HG03139 (cell line): ENCODE measurements around the gene OR7C1.
"Not testable (repeated sequence)": the region's sequence is repeated elsewhere in the genome, so short reads cannot be mapped to it uniquely, and the experiment has no call there.

ENCODE experiments used
- ATAC-seq: cut with Tn5 transposase; IDR thresholded peaks from one replicate; pipeline ENCODE4 v1.9.1; 2021; ENCODE audit not compliant: unreplicated experiment

The OR7C1 gene

GRCh38 chr19:14785102-14785793 is 49.7 kb downstream of the OR7C1 start:
- ATAC-seq: not testable (repeated sequence)

GRCh38 chr19:14784730-14785101 is 50.3 kb downstream of the OR7C1 start:
- not testable (repeated sequence) for ATAC-seq

GRCh38 chr19:14783410-14783998 is 51.5 kb downstream of the OR7C1 start:
- ATAC-seq: not testable (repeated sequence)

GRCh38 chr19:14782626-14783409 is 52.2 kb downstream of the OR7C1 start:
- ATAC-seq: no peak

GRCh38 chr19:14781713-14782536 is 53.1 kb downstream of the OR7C1 start:
- ATAC-seq: not testable (repeated sequence)

- not testable (repeated sequence) for ATAC-seq
These were observed 54.3 kb downstream of the OR7C1 start for GRCh38 chr19:14780622-14781225.

- ATAC-seq: no peak
These were observed 55.8 kb downstream of the OR7C1 start for GRCh38 chr19:14779151-14779550.

GRCh38 chr19:14778110-14778845 is 56.7 kb downstream of the OR7C1 start, which contains the start of gene ADGRE2:
Gene ADGRE2, minus strand, starts transcription at chr19:14778560. Its CDS starts 1,804 bp downstream, at chr19:14776756.
- ATAC-seq: not testable (repeated sequence)

- not testable (repeated sequence) for ATAC-seq
These were observed 57.3 kb downstream of the OR7C1 start for GRCh38 chr19:14777645-14778044.

GRCh38 chr19:14775869-14776586 is 59.0 kb downstream of the OR7C1 start:
- no peak for ATAC-seq

GRCh38 chr19:14775326-14775725 is 59.7 kb downstream of the OR7C1 start:
- ATAC-seq: not testable (repeated sequence)

- no peak for ATAC-seq
These were observed 60.6 kb downstream of the OR7C1 start for GRCh38 chr19:14774373-14774772.

GRCh38 chr19:14773722-14774121 is 61.3 kb downstream of the OR7C1 start:
- not testable (repeated sequence) for ATAC-seq

GRCh38 chr19:14772995-14773394 is 62.0 kb downstream of the OR7C1 start:
- ATAC-seq: no peak

GRCh38 chr19:14772467-14772866 is 62.5 kb downstream of the OR7C1 start:
- ATAC-seq: no peak

GRCh38 chr19:14770944-14771839 is 63.8 kb downstream of the OR7C1 start:
- ATAC-seq: no peak

- ATAC-seq: no peak
These were observed 64.8 kb downstream of the OR7C1 start for GRCh38 chr19:14770136-14770535.

- ATAC-seq: no peak
These were observed 65.8 kb downstream of the OR7C1 start for GRCh38 chr19:14769201-14769600.
